GM18517 (cell line): Measurements from ENCODE around the gene PDGFA.
"Not testable (repeated sequence)": the region's sequence is repeated elsewhere in the genome, so short reads cannot be mapped to it uniquely, and the experiment has no call there.

Experiments used
- ATAC-seq: cut with Tn5 transposase; IDR thresholded peaks from one replicate; pipeline ENCODE4 v1.9.1; 2021; ENCODE audit warnings: mild to moderate bottlenecking, moderate library complexity; ENCODE audit not compliant: unreplicated experiment

The PDGFA gene

DNA sequence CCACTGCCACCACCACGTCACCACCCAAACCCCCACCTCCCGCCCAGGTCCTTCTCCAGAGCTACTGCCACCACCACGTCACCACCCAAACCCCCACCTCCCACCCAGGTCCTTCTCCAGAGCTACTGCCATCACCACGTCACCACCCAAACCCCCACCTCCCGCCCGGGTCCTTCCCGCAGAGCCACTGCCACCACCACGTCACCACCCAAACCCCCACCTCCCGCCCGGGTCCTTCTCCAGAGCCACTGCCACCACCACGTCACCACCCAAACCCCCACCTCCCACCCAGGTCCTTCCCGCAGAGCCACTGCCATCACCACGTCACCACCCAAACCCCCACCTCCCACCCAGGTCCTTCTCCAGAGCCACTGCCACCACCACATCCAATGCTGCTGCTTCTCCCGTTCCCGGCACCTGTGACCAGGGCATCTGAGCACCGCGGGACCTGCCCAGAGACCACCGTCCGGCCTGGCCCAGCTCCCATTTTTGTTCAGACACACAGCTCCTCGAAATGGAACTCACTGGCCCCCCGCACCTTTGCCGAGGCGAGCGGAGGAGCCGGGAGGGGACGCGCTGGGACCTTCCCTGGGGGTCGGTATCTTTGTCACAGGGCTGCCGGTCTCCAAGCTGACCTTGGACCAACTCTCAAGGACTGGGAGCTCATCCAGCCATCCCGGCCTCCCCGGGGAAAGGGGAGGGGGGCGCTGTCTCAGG is 32.7 kb upstream of the PDGFA start:
- ATAC-seq: not testable (repeated sequence)

DNA sequence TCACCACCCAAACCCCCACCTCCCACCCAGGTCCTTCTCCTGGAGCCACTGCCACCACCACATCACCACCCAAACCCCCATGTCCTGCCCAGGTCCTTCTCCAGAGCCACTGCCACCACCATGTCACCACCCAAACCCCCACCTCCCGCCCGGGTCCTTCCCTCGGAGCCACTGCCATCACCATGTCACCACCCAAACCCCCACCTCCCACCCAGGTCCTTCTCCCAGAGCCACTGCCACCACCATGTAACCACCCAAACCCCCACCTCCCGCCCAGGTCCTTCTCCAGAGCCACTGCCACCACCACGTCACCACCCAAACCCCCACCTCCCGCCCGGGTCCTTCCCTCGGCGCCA is 31.9 kb upstream of the PDGFA start:
- not testable (repeated sequence) for ATAC-seq

DNA sequence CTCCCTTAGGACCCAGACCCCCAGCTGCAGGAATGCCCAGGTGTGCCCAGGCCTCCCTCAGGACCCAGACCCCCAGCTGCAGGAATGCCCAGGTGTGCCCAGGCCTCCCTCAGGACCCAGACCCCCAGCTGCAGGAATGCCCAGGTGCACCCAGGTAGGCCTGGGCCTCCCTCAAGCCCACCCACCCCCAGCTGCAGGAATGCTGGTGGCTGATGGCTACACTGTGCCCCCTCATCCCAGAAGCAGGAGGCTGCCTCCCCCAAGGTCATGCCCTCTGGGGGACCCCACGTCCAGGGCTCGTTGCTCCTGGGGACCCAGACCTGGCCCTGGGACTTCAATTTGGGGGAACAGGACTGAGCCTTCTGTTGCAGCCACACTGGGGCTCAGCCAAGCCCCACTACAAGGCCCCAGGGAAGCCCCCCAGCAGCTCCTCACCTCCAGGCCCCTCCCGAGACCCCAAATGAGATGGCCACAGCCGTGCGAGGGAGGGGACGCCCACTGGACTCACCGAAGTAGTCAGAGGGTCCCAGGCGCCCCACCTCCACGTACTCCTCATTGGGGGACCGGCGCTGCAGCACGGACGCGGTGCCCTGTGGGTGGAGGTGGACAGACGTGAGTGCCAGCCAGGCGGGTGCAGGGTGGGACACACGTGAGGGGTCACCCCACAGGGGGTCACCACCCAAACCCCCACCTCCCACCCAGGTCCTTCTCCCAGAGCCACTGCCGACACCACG is 31.4 kb upstream of the PDGFA start:
- no peak for ATAC-seq

DNA sequence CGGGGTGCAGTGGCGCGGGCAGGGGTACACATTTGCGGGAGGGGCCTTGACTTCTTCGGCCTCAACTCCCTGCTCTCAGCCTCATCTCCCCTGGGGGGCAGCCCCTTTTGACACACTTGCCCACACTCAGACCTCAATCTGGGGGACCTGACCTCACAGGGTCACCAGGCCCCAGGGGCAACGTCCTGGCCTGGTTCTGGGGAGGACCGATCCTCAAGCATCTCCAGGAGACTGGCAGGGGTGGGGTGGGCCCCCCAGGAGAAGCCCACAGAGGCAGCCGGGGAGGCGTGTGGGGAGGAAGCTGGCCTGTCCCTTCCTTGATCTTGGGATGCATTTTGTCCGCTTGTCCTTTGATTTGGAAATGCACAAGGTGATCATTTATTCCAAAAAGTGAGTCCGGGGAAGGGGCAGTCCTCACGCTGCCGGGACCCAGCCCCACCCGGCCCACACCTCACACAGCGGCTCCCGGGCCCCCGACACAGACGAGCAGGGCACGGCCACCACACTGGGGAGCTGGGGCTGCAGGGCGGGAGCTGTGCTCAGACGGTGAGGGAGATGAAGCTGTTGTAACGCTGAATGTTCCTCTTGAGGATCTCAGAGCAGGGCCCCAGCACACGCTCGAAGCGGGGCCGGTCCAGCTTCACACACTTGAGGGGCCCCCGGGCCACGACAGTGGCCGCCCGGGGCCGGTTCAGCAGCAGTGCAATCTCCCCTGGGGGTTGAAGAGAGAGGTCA is 30.4 kb upstream of the PDGFA start:
- no peak for ATAC-seq

DNA sequence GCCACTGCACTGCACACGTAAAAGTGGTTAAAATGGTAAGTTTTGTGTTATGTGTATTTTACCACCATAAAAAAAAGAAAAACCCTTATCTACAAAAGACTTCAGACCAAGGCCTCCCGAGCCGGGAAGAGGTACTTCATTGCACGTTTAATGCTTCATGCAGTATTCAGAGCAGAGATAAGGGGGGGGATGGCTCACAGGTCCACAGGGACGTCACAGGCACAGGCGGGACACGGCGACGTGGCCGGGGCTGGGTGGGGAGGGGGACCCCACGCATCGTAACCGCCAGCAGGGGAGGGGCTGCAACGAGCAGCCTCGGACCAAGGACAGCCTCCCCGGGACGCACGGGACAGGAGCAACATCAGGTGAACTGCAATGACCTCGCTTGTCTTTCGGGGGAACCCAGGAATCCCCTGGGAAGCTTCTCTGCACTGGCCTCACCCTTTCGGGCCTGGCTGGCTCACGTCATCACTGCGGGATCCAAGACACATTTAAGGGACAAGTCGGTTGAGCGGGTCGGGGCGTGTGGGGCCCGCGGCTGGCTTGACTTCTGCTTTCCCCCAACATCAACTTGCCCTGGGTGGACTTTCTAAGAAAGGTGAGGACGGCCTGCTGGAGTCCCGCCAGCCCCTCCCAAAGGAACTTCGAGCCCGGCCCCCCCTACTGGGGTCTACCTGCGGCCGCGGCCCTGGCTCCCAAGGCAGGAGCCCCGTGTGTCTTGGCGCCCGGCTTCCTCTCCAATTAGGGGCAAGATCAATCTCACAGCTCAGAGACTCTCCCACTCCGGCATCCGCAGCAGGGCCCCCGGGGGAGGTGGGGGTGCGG is 29.6 kb upstream of the PDGFA start:
- ATAC-seq: no peak

DNA sequence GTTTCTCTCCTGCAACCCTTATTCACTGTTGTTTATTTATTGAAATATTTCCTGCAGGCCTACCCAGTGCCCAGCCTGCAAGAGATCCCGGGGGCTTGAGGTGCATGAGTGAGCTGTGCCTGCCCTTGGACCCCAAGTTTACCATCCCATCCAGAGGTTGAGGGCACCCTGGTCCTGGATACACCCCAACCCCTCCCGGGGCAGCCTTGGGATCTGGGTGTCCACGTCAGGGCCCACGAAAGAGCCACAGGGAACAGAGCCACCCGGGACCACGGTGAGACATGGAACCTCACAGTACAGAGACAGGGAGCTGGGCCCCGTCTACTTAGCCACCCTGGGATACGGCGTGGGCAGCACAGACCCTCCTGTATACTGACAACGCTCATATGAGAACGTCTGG is 28.8 kb upstream of the PDGFA start:
- no peak for ATAC-seq

DNA sequence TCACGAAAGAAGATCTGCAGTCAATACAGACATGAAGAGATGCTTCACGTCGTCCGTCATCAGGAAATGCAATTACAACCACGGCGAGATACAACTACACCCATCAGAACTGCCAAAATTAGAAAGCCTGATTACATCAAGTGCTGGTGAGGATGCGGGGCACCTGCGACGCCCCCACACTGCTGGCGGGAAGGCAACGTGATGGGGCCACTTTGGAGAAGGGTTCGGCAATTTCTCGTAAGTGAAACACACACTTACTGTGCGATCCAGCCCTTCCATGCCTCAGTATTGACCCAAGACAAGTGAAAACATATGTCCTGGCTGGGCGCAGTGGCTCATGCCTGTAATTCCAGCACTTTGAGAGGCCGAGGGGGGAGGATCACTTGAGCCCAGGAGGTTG is 25.8 kb upstream of the PDGFA start:
- ATAC-seq: no peak

DNA sequence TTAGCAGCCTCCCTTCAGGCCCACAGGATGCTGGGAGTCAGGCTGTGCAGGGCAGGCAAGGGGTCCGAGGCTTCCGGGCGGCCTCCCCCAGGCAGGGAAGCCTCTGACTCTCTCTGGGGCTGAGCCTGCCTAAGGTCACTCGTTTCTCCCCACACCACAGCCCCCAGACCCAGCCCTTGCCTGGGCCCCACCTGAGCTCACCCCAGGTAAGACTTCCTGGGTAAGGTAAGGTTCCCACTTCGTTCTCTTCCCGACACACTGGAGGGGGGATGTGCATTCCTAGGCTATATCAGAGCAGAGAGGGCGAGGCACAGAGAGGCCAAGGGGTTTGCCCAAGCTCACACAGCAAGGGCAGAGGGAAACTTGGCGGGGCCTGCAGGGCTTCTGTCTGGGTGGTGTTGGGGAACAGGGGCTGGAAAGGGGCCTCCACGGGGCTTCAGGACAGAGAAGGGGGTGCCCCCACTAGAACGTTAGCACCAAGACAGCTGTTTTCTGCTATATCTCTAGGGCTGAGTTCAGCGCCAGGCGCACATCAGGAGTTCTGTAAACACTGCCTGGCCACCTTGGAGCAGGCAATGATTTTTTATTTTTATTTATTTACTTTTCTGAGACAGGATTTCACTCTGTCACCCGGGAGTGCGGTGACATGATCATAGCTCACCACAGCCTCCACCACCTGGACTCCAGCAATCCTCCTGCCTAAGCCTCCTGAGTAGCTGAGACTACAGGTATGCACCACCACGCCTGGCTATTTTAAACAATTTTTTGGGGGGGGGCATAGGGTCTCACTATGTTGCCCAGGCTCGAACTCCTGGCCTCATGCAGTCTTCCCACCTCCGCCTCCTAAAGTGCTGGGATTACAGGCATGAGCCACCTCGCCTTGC is 24.9 kb upstream of the PDGFA start:
- no peak for ATAC-seq

DNA sequence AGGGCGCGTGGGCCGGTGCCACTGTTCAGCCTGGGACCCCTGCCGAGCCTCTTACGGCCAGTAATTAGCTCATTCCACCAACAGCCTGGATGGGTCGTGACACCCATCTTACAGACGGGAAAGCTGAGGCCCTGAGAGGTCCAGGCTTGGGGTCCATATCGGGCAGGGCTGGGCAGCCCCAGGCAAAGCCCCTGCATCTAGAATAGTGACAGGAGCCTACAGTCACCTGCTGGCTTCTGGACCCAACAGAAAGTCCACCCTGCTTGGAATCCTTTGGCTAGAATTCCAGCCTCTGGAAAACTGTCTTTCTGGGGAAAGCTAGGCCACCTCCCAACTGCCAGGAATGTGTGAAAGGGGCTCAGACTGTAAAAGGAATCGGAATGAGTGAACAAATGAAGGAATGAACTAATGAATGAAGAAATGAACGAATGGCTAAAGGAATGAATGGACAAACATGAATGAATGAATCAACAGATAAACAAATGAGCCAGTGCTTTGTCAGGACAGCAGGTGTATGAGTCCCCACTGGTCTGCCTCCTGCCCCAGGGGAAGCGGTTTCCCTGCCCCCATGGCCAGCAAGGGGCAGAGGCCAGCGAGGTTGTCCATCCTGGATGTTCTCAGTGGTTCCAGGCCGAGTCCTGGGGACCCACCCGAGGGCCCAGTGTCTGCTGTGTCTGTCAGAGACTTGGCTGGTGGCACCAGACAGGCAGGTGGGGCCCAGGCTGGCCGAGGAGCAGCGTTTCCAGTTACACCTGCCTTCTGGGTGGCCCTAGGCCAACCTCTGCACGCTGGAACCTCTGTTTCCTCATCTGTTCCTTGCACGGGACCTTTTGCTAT is 24.1 kb upstream of the PDGFA start:
- ATAC-seq: no peak

DNA sequence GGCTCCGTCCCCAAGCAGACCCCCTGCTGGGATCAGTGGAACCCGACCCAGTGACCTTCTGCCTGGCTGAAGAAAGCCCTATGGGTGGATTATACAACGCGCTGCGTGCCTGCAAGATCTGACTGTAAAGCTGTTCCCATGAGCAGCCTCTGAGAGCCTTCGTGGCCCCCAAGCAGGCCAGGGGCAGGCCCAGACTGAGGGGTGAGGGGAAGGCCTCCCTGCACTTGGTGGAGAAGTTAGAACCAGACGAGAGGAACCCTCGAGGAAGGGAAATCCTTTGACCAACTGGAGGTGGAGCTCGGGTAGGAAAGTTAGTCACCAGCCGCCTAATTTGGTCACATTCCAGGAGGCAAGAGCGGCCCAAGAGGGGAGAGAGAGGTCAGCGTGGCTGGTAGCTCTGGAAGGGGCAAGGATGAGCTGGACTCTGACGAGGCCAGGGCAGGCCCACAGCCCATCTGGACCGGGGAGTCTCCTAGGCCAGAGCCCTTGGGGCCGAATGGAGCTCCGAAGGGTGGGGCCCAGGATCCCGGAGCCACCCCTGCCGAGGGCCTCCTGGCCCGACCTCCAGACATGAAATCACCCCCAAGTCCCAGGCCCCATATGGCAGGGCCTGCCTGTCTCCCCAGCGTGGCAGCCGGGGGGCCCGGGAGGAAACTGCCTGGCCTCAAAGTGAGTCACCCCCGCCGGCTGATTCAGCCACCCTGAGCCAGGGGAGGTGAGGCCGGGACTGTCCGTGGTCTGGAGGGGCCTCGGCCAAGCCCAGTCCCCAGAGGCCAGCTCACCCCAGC is 23.3 kb upstream of the PDGFA start:
- no peak for ATAC-seq

DNA sequence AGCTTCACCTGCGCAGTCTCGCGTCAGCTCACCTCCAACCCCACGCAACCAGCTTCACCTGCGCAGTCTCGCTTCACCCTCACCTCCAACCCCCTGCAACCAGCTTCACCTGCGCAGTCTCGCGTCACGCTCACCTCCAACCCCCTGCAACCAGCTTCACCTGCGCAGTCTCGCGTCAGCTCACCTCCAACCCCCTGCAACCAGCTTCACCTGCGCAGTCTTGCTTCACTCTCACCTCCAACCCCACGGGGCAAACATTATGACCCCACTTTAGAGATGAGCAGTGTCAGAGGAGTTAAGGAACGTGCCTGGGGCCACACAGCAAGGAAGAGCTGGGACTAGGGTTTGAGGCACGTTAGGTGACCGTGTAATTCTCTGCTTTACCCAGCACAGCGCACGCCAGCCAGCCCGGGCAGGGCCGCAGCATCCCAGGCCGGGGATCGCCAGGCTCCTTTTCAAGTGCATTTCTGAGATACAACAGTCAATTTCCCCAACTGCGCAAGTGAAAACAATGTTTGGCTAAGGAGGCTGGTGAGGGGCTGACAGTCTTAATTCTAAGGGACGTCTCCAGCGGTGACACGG is 22.6 kb upstream of the PDGFA start:
- ATAC-seq: no peak

DNA sequence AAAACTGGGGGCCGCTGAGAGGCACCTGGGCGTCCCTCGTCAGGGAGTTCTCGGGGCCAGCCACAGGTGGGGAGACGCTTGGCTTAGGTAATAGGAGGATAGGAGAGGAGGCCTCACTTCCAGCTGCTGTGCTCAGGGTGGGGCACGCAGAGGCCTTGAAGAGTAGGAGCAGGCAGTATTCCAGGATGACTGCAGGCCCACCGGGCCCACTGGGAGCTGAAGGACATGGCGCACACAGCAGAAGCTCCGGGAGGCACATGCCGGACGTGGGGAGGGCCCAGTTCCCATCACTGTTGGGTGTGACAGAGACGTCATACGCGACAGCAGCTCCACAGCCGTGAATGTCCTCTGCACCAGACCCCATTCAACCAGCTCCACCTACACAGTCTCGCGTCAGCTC is 22.0 kb upstream of the PDGFA start:
- ATAC-seq: no peak

DNA sequence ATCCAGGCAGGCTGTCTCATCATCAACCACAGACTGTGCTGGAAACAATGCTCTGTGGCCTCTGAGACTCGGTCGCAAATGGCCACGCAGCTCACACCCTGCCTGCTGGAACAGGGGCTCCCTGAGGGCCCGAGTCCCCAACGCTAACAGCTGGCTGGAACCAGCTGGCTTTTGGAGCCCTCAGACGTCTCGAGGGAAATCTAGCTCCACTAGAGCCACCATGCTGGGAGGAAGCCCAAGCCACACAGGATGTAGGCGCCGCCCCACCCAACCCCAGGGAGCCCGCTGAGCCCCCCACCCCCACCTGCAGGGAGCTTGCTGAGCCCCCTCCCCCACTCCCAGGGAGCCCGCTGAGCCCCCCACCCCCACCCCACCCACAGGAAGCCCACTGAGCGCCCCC is 21.4 kb upstream of the PDGFA start:
- ATAC-seq: no peak

DNA sequence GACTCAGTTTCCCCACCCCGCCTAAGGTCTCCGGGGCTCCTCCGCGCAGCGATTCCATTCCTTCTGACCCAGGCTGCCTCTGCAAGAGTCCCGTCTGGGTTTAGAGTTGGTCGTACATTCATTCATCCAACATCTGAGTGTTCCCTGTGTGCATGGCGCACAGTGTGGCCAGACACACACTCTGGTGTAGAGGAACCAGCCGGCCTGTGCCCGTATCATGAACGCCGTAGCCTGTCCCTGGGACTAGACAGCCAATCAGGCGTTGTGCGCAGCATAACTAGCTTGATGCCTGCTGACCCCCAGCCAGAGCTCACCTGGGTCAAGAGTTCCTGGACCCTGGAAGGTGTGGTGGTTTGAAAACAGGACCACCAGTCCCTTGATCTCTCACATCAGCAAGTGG is 20.9 kb upstream of the PDGFA start:
- no peak for ATAC-seq

DNA sequence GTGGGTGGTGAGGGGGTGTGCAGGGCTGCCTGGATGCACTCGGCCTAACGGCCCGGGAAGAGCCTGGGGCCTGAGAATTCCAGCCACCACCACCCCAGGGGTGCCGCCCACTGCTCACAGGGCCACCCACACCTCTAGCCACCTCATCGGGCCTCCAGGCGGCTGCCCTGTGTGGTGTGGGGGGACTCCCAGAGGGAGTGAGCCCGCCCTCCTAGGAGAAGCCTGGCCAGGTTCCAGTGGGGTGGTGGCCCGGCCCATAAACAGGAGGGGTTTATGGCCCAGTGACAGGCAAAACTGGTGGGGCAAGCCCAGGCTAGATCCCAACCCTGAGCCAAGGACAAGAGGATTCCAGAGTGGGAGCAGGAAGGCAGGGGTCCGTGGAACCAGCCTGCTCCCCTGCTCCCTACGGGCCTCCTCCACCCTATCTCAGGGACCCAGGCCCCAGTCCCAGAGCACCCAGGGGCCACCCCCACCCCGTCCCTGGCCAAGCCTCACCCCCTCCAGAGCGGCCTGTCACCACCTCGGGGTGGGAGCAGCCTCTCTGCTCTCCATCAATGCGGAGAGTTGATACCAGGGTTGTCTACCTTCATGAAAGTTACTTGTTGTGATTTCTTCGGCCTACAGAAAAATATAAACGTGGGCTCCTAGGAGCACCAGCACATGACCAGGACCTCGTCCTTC is 20.2 kb upstream of the PDGFA start:
- ATAC-seq: no peak

DNA sequence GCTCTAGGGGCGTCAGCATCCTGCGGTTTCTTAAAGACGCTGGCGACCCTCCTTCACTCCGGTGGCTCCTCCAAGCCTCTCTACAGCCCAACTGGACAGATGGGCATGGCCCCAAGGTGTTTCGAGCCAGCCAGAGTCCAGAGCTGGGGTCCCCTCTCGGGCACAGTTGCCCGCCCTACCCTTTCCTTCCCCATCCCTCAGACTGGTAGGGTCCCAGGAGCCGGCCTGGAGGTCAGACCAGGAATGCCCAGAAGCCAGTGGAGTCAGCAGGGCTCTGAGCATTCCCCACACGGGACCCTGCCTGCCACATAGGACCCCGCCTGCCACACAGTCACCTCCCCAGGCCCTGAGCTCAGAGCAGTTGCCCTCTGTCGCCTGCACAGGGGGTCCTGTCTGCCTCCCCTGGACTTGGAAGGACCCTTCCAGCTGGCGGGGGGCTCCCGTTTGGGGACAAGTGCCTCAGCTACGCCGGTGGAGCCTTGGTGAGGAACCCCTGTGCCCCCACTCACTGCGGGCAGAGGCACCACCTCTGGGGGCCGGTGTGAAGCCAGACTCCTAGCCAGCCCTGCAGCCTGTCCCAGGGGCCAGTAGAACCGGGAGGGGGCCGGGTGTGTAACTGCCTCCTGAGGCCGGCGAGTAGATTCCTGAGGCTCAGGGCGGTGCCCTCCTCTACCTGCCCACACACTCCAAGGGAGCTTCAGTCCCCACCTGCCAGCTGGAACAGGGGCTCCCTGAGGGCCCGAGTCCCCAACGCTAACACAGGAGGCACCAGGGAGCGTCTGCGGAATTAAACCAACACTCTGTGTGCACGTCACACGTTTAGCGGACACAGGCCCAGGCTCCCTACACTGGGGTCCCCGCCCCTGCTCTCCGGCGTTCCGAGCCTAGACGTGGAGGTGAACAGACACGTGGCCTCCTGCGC is 19.4 kb upstream of the PDGFA start:
- ATAC-seq: no peak
